ENCODE data around the gene FCGR3B.
"Not testable (repeated sequence)": the region's sequence is repeated elsewhere in the genome, so short reads cannot be mapped to it uniquely, and the experiment has no call there.

GRCh38 chr1:161636976-161637375 is 6.0 kb upstream of the FCGR3B start:
- TF ChIP-seq, protein P1, sequence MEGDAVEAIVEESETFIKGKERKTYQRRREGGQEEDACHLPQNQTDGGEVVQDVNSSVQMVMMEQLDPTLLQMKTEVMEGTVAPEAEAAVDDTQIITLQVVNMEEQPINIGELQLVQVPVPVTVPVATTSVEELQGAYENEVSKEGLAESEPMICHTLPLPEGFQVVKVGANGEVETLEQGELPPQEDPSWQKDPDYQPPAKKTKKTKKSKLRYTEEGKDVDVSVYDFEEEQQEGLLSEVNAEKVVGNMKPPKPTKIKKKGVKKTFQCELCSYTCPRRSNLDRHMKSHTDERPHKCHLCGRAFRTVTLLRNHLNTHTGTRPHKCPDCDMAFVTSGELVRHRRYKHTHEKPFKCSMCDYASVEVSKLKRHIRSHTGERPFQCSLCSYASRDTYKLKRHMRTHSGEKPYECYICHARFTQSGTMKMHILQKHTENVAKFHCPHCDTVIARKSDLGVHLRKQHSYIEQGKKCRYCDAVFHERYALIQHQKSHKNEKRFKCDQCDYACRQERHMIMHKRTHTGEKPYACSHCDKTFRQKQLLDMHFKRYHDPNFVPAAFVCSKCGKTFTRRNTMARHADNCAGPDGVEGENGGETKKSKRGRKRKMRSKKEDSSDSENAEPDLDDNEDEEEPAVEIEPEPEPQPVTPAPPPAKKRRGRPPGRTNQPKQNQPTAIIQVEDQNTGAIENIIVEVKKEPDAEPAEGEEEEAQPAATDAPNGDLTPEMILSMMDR (conservative IDR thresholded peaks at IDR 0.05; ENCODE audit: low read depth, low read length) = not testable (repeated sequence)
- TF ChIP-seq EZH2 (IDR thresholded peaks at IDR 0.05; ENCODE audit: low read length, unreplicated experiment) = not testable (repeated sequence)
